Adrenal gland (tissue), 12 donors: ENCODE data around the gene HRH2. TPM values are rescaled to one million over a fixed set of nuclear protein-coding genes. Genes with fewer than 3 reads are reported as not detected.

Experiments
- DNase-seq, 7 donors: peaks; one replicate each; pipeline ENCODE4 v3.0.0-alpha.2; 2019 to 2020
- H3K27ac ChIP-seq, 5 donors: fragments of 200-600 bp; sonication (generic) in 4 of 5; 1 replicate in 3 of 5; 2 replicates in 2 of 5; pipeline versions ENCODE4 v1.5.1 to v1.8.0; 2016 to 2020; ENCODE audit warnings: mild to moderate bottlenecking in 1 of 5
- H3K27me3 ChIP-seq: fragments of 200-600 bp; 2 replicates; pipeline ENCODE4 v1.8.0; 2021
- H3K36me3 ChIP-seq, 2 donors: fragments of 200-600 bp; replicated peaks in 1 of 2; 1 replicate in 1 of 2; 2 replicates in 1 of 2; pipeline versions ENCODE4 v1.5.1 to v1.8.0; 2018 to 2022
- H3K4me1 ChIP-seq, 2 donors: fragments of 200-600 bp; replicated peaks in 1 of 2; 1 replicate in 1 of 2; 2 replicates in 1 of 2; pipeline versions ENCODE4 v1.5.1 to v1.8.0; 2018 to 2021
- H3K4me3 ChIP-seq, 4 donors: fragments of 200-600 bp; sonication (generic) in 3 of 4; one replicate each; pipeline ENCODE4 v1.5.1; 2016 to 2018
- H3K9me3 ChIP-seq, 3 donors: fragments of 200-600 bp; sonication (generic) in 1 of 3; replicated peaks in 1 of 3; 1 replicate in 2 of 3; 2 replicates in 1 of 3; pipeline versions ENCODE4 v1.5.1 to v1.8.0; 2016 to 2021
- CTCF ChIP-seq, 6 experiments: fragments of 450-650 bp in 4 of 6; fragments of 200-600 bp in 2 of 6; sonication (generic) in 1 of 6; IDR thresholded peaks; 1 replicate in 5 of 6; 2 replicates in 1 of 6; pipeline versions ENCODE4 v1.5.1 to v1.8.0; 2016 to 2021; ENCODE audit warnings: antibody characterized with exemption in 6 of 6, mild to moderate bottlenecking in 2 of 6, moderate library complexity in 1 of 6
- POLR2A ChIP-seq, 2 donors: fragments of 450-650 bp; IDR thresholded peaks; one replicate each; pipeline ENCODE4 v1.6.1; 2017; ENCODE audit warnings: antibody characterized with exemption in 2 of 2, mild to moderate bottlenecking in 2 of 2, moderate library complexity in 1 of 2
- WGBS, 4 donors: extraction: QIAGEN DNeasy Blood & Tissue Kit in 2 of 4; methylation state at CpG; one replicate each; pipeline versions ENCODE4 v1.1.5 to v1.1.7; 2013 to 2017; 5-methylcytosine and 5-hydroxymethylcytosine counted together
- intact Hi-C, 2 donors: fragments of 100-400 bp; cut with DNase I; formaldehyde crosslinking; loops; one replicate each; pipeline versions ENCODE4 v1.14.1 to v1.15.0; 2022 to 2023
- polyA plus RNA-seq, 3 donors: library from polyadenylated mRNA; stranded (reverse); fragments of 200-250 nt in 2 of 3; fragments of 350-450 nt in 1 of 3; fragmentation: Illumina TruSeq in 1 of 3; extraction: RNeasy Lipid Tissue Mini Kit (QIAGEN cat#74804) in 1 of 3; gene quantifications; one replicate each; pipeline ENCODE4 v1.2.3, GENCODE V29; 2013 to 2014
- total RNA-seq, 9 donors: library from RNA; depleted of rRNA in 4 of 9; stranded (reverse); fragments of >200 nt in 4 of 9; fragments of 120-200 nt in 1 of 9; fragmentation: NEBNext Ultra II Directional in 1 of 9; extraction: Animal tissue kit (Norgen Biotek cat#: 25700) in 1 of 9; gene quantifications; one replicate each; pipeline versions ENCODE4 v1.1.0 to v1.2.4, GENCODE V29; 2013 to 2023
- donor health status: healthy with polysubstance abuse.
- donor health status: Bipolar disorder and iron deficiency.
- donor health status: DM: yes; HTN: yes; CAD: no.
- donor health status: DM: no; HTN: no; CAD: no.
- donor health status: DM: no; HTN: no; CAD: no.
- donor health status: DM: yes; HTN: yes; CAD: no.

Gene HRH2
- total and polyA plus RNA-seq, 12 donors: 0.22 to 7.3 (median 3.1) TPM

GRCh38 chr5:175696139-175696854 lies 38.4 kb downstream of the HRH2 start:
- H3K27ac ChIP-seq: peak overlapping the region in 2 of 5 donors; percentile 57 to 75
- DNase-seq: peak; percentile 49 to 85 (median 72)
- 37 to 46% (median 39%) methylated on average over 12 to 16 of the region's 16 CpGs for WGBS, 4 donors
- H3K4me3 ChIP-seq: no peak overlapping the region
- H3K36me3 ChIP-seq: no peaks in the 10 kb centered on the region
- peak; percentile 9 to 66 (median 52) for TF ChIP-seq CTCF (IDR thresholded peaks at IDR 0.05)
- TF ChIP-seq POLR2A (IDR thresholded peaks at IDR 0.05): no peak
- intact Hi-C loops: no loop called here
- no peaks in the 10 kb centered on the region for H3K9me3 ChIP-seq
- no peaks in the 10 kb centered on the region for H3K27me3 ChIP-seq
- H3K4me1 ChIP-seq: peaks cover 0 to 8% of the 10 kb centered on the region in 2 donors

GRCh38 chr5:175696855-175697198 lies 39.0 kb downstream of the HRH2 start:
- Histone ChIP-seq H3K27me3 (no peaks in the 10 kb centered on the region), H3K9me3 (no peaks in the 10 kb centered on the region), H3K4me3 (no peak overlapping the region), H3K27ac (no peak overlapping the region), H3K36me3 (no peaks in the 10 kb centered on the region), H3K4me1 (peaks cover 0 to 8% of the 10 kb centered on the region in 2 donors)
- TF ChIP-seq POLR2A (IDR thresholded peaks at IDR 0.05): no peak
- TF ChIP-seq CTCF (IDR thresholded peaks at IDR 0.05): no peak
- intact Hi-C loops: no loop called here
- 64 to 80% (median 78%) methylated on average over 6 to 14 of the region's 14 CpGs for WGBS, 4 donors
- no peak for DNase-seq

GRCh38 chr5:175697846-175698245 lies 40.0 kb downstream of the HRH2 start:
- Histone ChIP-seq H3K9me3 (no peaks in the 10 kb centered on the region), H3K4me1 (peaks cover 0 to 5% of the 10 kb centered on the region in 2 donors), H3K27ac (no peak overlapping the region), H3K36me3 (no peaks in the 10 kb centered on the region), H3K27me3 (no peaks in the 10 kb centered on the region), H3K4me3 (no peak overlapping the region)
- 87 to 93% (median 91%) methylated on average over 7 of the region's 7 CpGs for WGBS, 4 donors
- intact Hi-C loops: no loop called here
- no peak for TF ChIP-seq CTCF (IDR thresholded peaks at IDR 0.05)
- TF ChIP-seq POLR2A (IDR thresholded peaks at IDR 0.05): no peak
- DNase-seq: peak in 1 of 7 donors; percentile 9

- Histone ChIP-seq H3K36me3 (no peaks in the 10 kb centered on the region), H3K27ac (no peak overlapping the region), H3K9me3 (peaks cover 0 to 3% (median 0%) of the 10 kb centered on the region in 3 donors), H3K4me1 (peaks cover 0 to 5% of the 10 kb centered on the region in 2 donors), H3K4me3 (no peak overlapping the region), H3K27me3 (no peaks in the 10 kb centered on the region)
- intact Hi-C loops: no loop called here
- peak in 1 of 7 donors; percentile 5 for DNase-seq
- TF ChIP-seq CTCF (IDR thresholded peaks at IDR 0.05) (no peak), POLR2A (IDR thresholded peaks at IDR 0.05) (no peak)
- 79 to 84% (median 81%) methylated on average over 15 to 18 of the region's 18 CpGs for WGBS, 4 donors
Observed at GRCh38 chr5:175698401-175699115, 40.7 kb downstream of the HRH2 start.
